Left lung (tissue), 10 donors: Measurements from ENCODE around the gene NPC1. TPM values are rescaled to one million over a fixed set of nuclear protein-coding genes. Genes with fewer than 3 reads are reported as not detected.

Experiments
- ATAC-seq: fragments of 200-7000 bp; cut with Tn5 transposase; one replicate; pipeline ENCODE4 v1.9.1; 2020; ENCODE audit warnings: moderate library complexity
- DNase-seq, 4 donors: peaks; one replicate each; pipeline ENCODE4 v3.0.0-alpha.2; 2013 to 2020
- H3K27ac ChIP-seq, 2 donors: fragments of 200-600 bp; sonication (generic) in 1 of 2; one replicate each; pipeline versions ENCODE4 v1.5.0 to v1.8.0; 2020 to 2021
- H3K27me3 ChIP-seq, 2 donors: fragments of 200-600 bp; sonication (generic) in 1 of 2; one replicate each; pipeline versions ENCODE4 v1.5.0 to v1.8.0; 2020 to 2021
- H3K36me3 ChIP-seq, 2 donors: fragments of 200-600 bp; sonication (generic) in 1 of 2; one replicate each; pipeline versions ENCODE4 v1.5.0 to v1.8.0; 2020 to 2021
- H3K4me1 ChIP-seq, 2 donors: fragments of 200-600 bp; one replicate each; pipeline ENCODE4 v1.8.0; 2021
- H3K4me3 ChIP-seq, 2 donors: fragments of 200-600 bp; sonication (generic) in 1 of 2; one replicate each; pipeline versions ENCODE4 v1.5.0 to v1.8.0; 2020 to 2021; ENCODE audit warnings: mild to moderate bottlenecking in 1 of 2
- H3K9me3 ChIP-seq, 2 donors: fragments of 200-600 bp; sonication (generic) in 1 of 2; one replicate each; pipeline versions ENCODE4 v1.5.0 to v1.8.0; 2020 to 2021
- CTCF ChIP-seq, 2 donors: fragments of 200-600 bp; sonication (generic) in 1 of 2; IDR thresholded peaks; one replicate each; pipeline versions ENCODE4 v1.5.0 to v1.8.0; 2021; ENCODE audit warnings: antibody characterized with exemption in 2 of 2
- intact Hi-C, 2 donors: fragments of 100-400 bp; cut with DNase I; formaldehyde crosslinking; loops; one replicate each; pipeline versions ENCODE4 v1.11.2 to v1.14.2; 2022
- polyA plus RNA-seq, 6 donors: library from polyadenylated mRNA; unstranded; fragments of 120-200 nt; gene quantifications; one replicate each; pipeline ENCODE4 v1.2.1, GENCODE V29; 2013; ENCODE audit not compliant: insufficient read length in 6 of 6
- total RNA-seq, 2 donors: library from RNA; stranded (reverse); fragmentation: NEBNext Ultra II Directional; extraction: Animal tissue kit (Norgen Biotek cat#: 25700); gene quantifications; one replicate each; pipeline ENCODE4 v1.2.1, GENCODE V29; 2021
- donor health status: DM: no; HTN: yes; CAD: no.
- donor health status: DM: no; HTN: no; CAD: no.

Gene NPC1
- total and polyA plus RNA-seq, 8 donors = 23.9 to 138 (median 27.4) TPM

GRCh38 chr18:23584019-23584983 lies 2.0 kb downstream of the NPC1 start:
- H3K27ac ChIP-seq = peak overlapping the region; percentile 99
- intact Hi-C loops = loop anchor here in 1 of 2 donors (5.0 kb wide), 1 partner anchor 67 kb away; no protein-coding TSS in a partner anchor
- TF ChIP-seq CTCF (IDR thresholded peaks at IDR 0.05) = no peak
- no peaks in the 10 kb centered on the region for H3K27me3 ChIP-seq
- ATAC-seq = no peak
- H3K4me1 ChIP-seq = peaks cover 16 to 71% of the 10 kb centered on the region in 2 donors
- peak overlapping the region; percentile 72 to 80 for H3K4me3 ChIP-seq
- no peak for DNase-seq
- peaks cover 0 to 8% of the 10 kb centered on the region in 2 donors for H3K36me3 ChIP-seq
- no peaks in the 10 kb centered on the region for H3K9me3 ChIP-seq

GRCh38 chr18:23583071-23583865 lies 3.0 kb downstream of the NPC1 start:
- H3K9me3 ChIP-seq = no peaks in the 10 kb centered on the region
- DNase-seq (no peak), ATAC-seq (no peak)
- peaks cover 0 to 8% of the 10 kb centered on the region in 2 donors for H3K36me3 ChIP-seq
- peak overlapping the region; percentile 1 to 72 for H3K4me3 ChIP-seq
- H3K27ac ChIP-seq = peak overlapping the region in 1 of 2 donors; percentile 99
- H3K4me1 ChIP-seq = peaks cover 16 to 81% of the 10 kb centered on the region in 2 donors
- intact Hi-C loops = loop anchor here in 1 of 2 donors (5.0 kb wide), 1 partner anchor 66 kb away; no protein-coding TSS in a partner anchor
- H3K27me3 ChIP-seq = no peaks in the 10 kb centered on the region
- TF ChIP-seq CTCF (IDR thresholded peaks at IDR 0.05) = no peak

GRCh38 chr18:23580677-23581367 lies 5.5 kb downstream of the NPC1 start:
- ATAC-seq = no peak

More at GRCh38 chr18:23580677-23581367, 5.5 kb downstream of the NPC1 start:
- no peaks in the 10 kb centered on the region for H3K9me3 ChIP-seq
- H3K27me3 ChIP-seq = no peaks in the 10 kb centered on the region
- H3K27ac ChIP-seq = peak overlapping the region in 1 of 2 donors; percentile 22
- peaks cover 0 to 25% of the 10 kb centered on the region in 2 donors for H3K36me3 ChIP-seq
- H3K4me1 ChIP-seq = peaks cover 16 to 80% of the 10 kb centered on the region in 2 donors
- intact Hi-C loops = loop anchor here in 1 of 2 donors (5.0 kb wide), 1 partner anchor 64 kb away; no protein-coding TSS in a partner anchor
- DNase-seq = no peak
- H3K4me3 ChIP-seq = no peak overlapping the region
- no peak for TF ChIP-seq CTCF (IDR thresholded peaks at IDR 0.05)
